Measurements from ENCODE around the gene FBXO28. TPM values are rescaled to one million over a fixed set of nuclear protein-coding genes. Genes with fewer than 3 reads are reported as not detected.
A peak's percentile ranks its signal among the peaks of the same experiment; 100 is the strongest.
"Not testable (repeated sequence)": the region's sequence is repeated elsewhere in the genome, so short reads cannot be mapped to it uniquely, and the experiment has no call there.

Gene FBXO28
- total RNA-seq, 1 donor from 2014 or later, result 18.1 TPM

GRCh38 chr1:224205931-224206538 is 92.1 kb downstream of the FBXO28 start:
- DNase-seq; intact Hi-C loops (cut with micrococcal nuclease); ATAC-seq: not testable (repeated sequence)

GRCh38 chr1:224211206-224211962 is 97.5 kb downstream of the FBXO28 start:
- peak; percentile 84 for ATAC-seq
- intact Hi-C loops (cut with micrococcal nuclease), result no loop called here

More at GRCh38 chr1:224211206-224211962, 97.5 kb downstream of the FBXO28 start:
- no peak for DNase-seq

Other genes with a start within 250 kb of the FBXO28 start
- gene DEGS1, start 69.1 kb downstream of the FBXO28 start, total RNA-seq, result 61.5 TPM
- gene NVL, start 216.1 kb downstream of the FBXO28 start, total RNA-seq, result 9.5 TPM
- 26.3 TPM for gene CNIH4, start 242.8 kb downstream of the FBXO28 start, total RNA-seq

Data from left ventricle myocardium superior (tissue), 1 donor.